ENCODE measurements around the gene ITPR2.

ITPR2 gene

GRCh38 chr12:26566186-26566585, 266.8 kb downstream of the ITPR2 start:
- no peak overlapping the region for H2AFZ ChIP-seq (ENCODE audit: low read length)
- no peak for DNase-seq
- H3K9ac ChIP-seq (ENCODE audit: low read length) = no peak overlapping the region
- no peaks in the 10 kb centered on the region for H3K79me2 ChIP-seq (ENCODE audit: low read length)
- no peak overlapping the region for H3K4me2 ChIP-seq (ENCODE audit: low read depth, low read length)
- H4K20me1 ChIP-seq (ENCODE audit: insufficient read depth, low read length) = no peaks in the 10 kb centered on the region
- no peaks in the 10 kb centered on the region for H3K27me3 ChIP-seq (replicated peaks; ENCODE audit: insufficient read depth, low read length)
- no peaks in the 10 kb centered on the region for H3F3A ChIP-seq (ENCODE audit: insufficient read depth, low read length)
- H3K9me3 ChIP-seq (replicated peaks; ENCODE audit: insufficient read depth, low read length) = no peaks in the 10 kb centered on the region
- H3K36me3 ChIP-seq (replicated peaks; ENCODE audit: insufficient read depth, low read length) = no peaks in the 10 kb centered on the region
- no peaks in the 10 kb centered on the region for H3K4me1 ChIP-seq (ENCODE audit: low read length)
- H3K9me2 ChIP-seq (replicated peaks; ENCODE audit: insufficient read depth, low read length) = no peaks in the 10 kb centered on the region
- no peak overlapping the region for H3K27ac ChIP-seq (ENCODE audit: low read length)
- H3K4me3 ChIP-seq (ENCODE audit: low read length) = no peak overlapping the region
- no peak for TF ChIP-seq EZH2 (optimal IDR thresholded peaks at IDR 0.05; ENCODE audit: low read depth, low read length)
- no peak for TF ChIP-seq EZH2phosphoT487 (IDR thresholded peaks at IDR 0.05; ENCODE audit: low read length)
- no peak for TF ChIP-seq CTCF (IDR thresholded peaks at IDR 0.05; ENCODE audit: low read length)

GRCh38 chr12:26564391-26564790, 268.6 kb downstream of the ITPR2 start:
- no peak for TF ChIP-seq CTCF (IDR thresholded peaks at IDR 0.05; ENCODE audit: low read length)
- TF ChIP-seq EZH2 (optimal IDR thresholded peaks at IDR 0.05; ENCODE audit: low read depth, low read length) = no peak
- TF ChIP-seq EZH2phosphoT487 (IDR thresholded peaks at IDR 0.05; ENCODE audit: low read length) = no peak
- no peaks in the 10 kb centered on the region for H3K79me2 ChIP-seq (ENCODE audit: low read length)
- no peaks in the 10 kb centered on the region for H3K27me3 ChIP-seq (replicated peaks; ENCODE audit: insufficient read depth, low read length)
- no peak overlapping the region for H3K27ac ChIP-seq (ENCODE audit: low read length)
- DNase-seq = no peak
- no peaks in the 10 kb centered on the region for H3K36me3 ChIP-seq (replicated peaks; ENCODE audit: insufficient read depth, low read length)
- no peaks in the 10 kb centered on the region for H4K20me1 ChIP-seq (ENCODE audit: insufficient read depth, low read length)
- H3K4me2 ChIP-seq (ENCODE audit: low read depth, low read length) = no peak overlapping the region
- no peaks in the 10 kb centered on the region for H3K9me3 ChIP-seq (replicated peaks; ENCODE audit: insufficient read depth, low read length)
- no peak overlapping the region for H2AFZ ChIP-seq (ENCODE audit: low read length)
- no peaks in the 10 kb centered on the region for H3K9me2 ChIP-seq (replicated peaks; ENCODE audit: insufficient read depth, low read length)
- H3F3A ChIP-seq (ENCODE audit: insufficient read depth, low read length) = no peaks in the 10 kb centered on the region
- H3K4me3 ChIP-seq (ENCODE audit: low read length) = no peak overlapping the region
- H3K9ac ChIP-seq (ENCODE audit: low read length) = no peak overlapping the region
- no peaks in the 10 kb centered on the region for H3K4me1 ChIP-seq (ENCODE audit: low read length)

DNA sequence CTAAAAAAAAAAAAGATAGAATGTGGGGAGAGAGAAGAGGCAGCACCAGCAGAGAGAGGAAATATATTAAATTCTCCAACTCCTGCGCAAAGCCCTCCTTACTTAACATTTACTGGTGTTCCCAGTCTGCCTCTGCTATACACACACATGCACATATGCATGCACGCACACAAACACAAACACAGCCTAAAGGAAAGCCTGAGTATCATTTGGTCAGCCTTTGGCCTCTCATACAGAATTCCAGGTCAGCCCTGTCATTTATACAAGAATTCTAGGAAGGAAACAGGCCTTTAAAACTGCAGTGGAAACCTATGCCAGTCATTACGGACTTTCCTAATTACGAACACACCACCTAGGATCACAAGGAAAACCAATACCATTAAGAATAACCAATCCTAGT, 269.4 kb downstream of the ITPR2 start:
- no peak for DNase-seq
- H3K36me3 ChIP-seq (replicated peaks; ENCODE audit: insufficient read depth, low read length) = no peaks in the 10 kb centered on the region
- no peak overlapping the region for H3K4me3 ChIP-seq (ENCODE audit: low read length)
- no peaks in the 10 kb centered on the region for H3K27me3 ChIP-seq (replicated peaks; ENCODE audit: insufficient read depth, low read length)
- no peaks in the 10 kb centered on the region for H4K20me1 ChIP-seq (ENCODE audit: insufficient read depth, low read length)
- no peaks in the 10 kb centered on the region for H3K9me3 ChIP-seq (replicated peaks; ENCODE audit: insufficient read depth, low read length)
- H3K9ac ChIP-seq (ENCODE audit: low read length) = no peak overlapping the region
- no peak overlapping the region for H2AFZ ChIP-seq (ENCODE audit: low read length)
- H3K4me2 ChIP-seq (ENCODE audit: low read depth, low read length) = no peak overlapping the region
- no peaks in the 10 kb centered on the region for H3K79me2 ChIP-seq (ENCODE audit: low read length)
- H3K9me2 ChIP-seq (replicated peaks; ENCODE audit: insufficient read depth, low read length) = no peaks in the 10 kb centered on the region
- no peak for TF ChIP-seq EZH2phosphoT487 (IDR thresholded peaks at IDR 0.05; ENCODE audit: low read length)
- TF ChIP-seq CTCF (IDR thresholded peaks at IDR 0.05; ENCODE audit: low read length) = no peak
- TF ChIP-seq EZH2 (optimal IDR thresholded peaks at IDR 0.05; ENCODE audit: low read depth, low read length) = no peak
- H3F3A ChIP-seq (ENCODE audit: insufficient read depth, low read length) = no peaks in the 10 kb centered on the region
- no peaks in the 10 kb centered on the region for H3K4me1 ChIP-seq (ENCODE audit: low read length)
- no peak overlapping the region for H3K27ac ChIP-seq (ENCODE audit: low read length)

All from MM.1S (cell line).